ENCODE data around the gene STKLD1.

The STKLD1 gene

DNA sequence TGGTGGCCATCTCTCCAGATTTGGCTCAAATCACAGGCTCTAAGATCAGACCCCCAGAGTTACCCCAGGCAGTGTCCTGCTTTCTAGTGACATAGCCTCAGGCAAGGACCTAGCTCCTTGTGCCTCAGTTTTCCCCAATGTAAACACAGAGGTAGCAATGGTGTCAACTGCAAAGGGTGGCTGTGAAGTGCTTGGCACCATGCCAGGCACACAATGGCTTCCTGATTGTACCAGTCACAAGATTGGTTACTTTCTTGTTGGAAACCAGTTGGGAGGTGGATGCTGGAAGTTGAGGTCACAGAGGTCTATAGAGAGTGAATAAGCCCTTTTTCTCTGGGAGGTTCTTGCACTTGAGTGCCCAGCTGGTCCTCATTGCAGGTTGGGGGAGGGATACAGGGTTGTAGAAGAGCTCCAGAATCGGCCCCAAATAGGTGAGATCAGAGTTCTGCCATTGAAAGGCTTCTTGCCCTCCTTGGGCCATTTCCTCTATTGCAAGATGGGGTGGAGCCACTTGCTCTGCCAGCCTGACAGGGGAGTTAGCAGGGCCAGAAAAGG, 2.3 kb downstream of the STKLD1 start:
- TF ChIP-seq, protein P1, sequence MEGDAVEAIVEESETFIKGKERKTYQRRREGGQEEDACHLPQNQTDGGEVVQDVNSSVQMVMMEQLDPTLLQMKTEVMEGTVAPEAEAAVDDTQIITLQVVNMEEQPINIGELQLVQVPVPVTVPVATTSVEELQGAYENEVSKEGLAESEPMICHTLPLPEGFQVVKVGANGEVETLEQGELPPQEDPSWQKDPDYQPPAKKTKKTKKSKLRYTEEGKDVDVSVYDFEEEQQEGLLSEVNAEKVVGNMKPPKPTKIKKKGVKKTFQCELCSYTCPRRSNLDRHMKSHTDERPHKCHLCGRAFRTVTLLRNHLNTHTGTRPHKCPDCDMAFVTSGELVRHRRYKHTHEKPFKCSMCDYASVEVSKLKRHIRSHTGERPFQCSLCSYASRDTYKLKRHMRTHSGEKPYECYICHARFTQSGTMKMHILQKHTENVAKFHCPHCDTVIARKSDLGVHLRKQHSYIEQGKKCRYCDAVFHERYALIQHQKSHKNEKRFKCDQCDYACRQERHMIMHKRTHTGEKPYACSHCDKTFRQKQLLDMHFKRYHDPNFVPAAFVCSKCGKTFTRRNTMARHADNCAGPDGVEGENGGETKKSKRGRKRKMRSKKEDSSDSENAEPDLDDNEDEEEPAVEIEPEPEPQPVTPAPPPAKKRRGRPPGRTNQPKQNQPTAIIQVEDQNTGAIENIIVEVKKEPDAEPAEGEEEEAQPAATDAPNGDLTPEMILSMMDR (conservative IDR thresholded peaks at IDR 0.05; ENCODE audit: low read length) = no peak
- no peak for TF ChIP-seq EZH2phosphoT487 (IDR thresholded peaks at IDR 0.05; ENCODE audit: borderline replicate concordance)
- Histone ChIP-seq H3K9me3 (ENCODE audit: insufficient read depth, low read depth, low read length) (no peaks in the 10 kb centered on the region), H3K9me2 (replicated peaks; ENCODE audit: low read depth, low read length) (no peaks in the 10 kb centered on the region), H2AFZ (ENCODE audit: low read length) (no peak overlapping the region), H3K27me3 (ENCODE audit: insufficient read depth, low read length, poor library complexity, severe bottlenecking) (no peaks in the 10 kb centered on the region), H3K9ac (ENCODE audit: low read depth, low read length, poor library complexity, severe bottlenecking) (no peak overlapping the region), H3K4me1 (ENCODE audit: insufficient read depth, low read length, poor library complexity, severe bottlenecking) (peaks cover 18% of the 10 kb centered on the region), H4K20me1 (ENCODE audit: insufficient read depth, low read length, poor library complexity, severe bottlenecking) (peaks cover 22% of the 10 kb centered on the region), H3K79me2 (ENCODE audit: insufficient read depth, low read length) (peaks cover 24% of the 10 kb centered on the region), H3K36me3 (ENCODE audit: insufficient read depth, low read length) (no peaks in the 10 kb centered on the region), H3F3A (ENCODE audit: low read depth) (no peaks in the 10 kb centered on the region), H3K4me2 (ENCODE audit: low read depth, low read length, poor library complexity, severe bottlenecking) (no peak overlapping the region), H3K4me3 (ENCODE audit: low read length, poor library complexity, severe bottlenecking) (no peak overlapping the region)

DNA sequence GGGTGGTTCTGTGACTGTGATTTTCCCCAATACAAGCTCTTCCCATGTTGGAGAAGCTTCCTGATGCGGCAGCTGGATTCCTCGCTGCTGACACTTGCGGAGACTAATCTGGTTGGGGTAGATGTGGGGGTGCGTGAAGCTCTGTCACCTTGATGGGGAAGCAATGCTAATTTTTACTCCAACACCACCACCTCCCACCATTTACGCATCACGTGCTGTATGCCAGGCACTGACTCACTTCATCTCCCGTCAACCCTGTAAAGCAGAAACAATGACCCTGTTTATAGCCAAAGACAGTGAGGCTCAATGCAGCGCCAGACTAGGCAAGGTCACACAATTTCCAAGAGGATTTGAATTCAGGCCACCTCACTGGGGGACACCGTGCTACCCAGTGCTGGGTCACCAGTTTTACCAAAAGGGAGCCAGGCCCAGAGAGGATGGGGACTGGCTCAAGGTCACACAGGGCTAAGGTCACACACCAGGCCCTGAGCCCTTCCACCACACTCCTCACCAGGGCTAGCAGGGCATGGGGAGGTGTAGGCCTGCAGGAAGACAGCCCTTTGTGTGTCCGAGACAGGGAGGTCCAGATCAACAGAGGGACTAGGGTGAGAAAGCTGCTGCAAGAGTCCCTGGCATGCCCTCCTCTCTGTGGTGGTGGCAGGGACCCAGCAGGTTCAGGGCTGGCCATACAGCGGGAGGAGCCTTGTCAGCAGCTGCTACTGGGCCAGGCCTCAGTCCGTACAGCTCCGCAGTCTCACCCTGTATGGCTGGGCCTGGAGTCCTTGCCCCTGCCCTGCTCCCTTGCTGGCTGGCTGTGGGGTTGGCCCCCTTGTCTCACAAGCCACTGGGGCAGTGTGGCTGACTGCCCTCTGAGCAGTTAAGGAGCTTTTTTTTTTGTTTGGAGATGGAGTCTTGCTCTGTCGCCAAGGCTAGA, 3.3 kb downstream of the STKLD1 start:
- Histone ChIP-seq H3K4me2 (ENCODE audit: low read depth, low read length, poor library complexity, severe bottlenecking) (no peak overlapping the region), H2AFZ (ENCODE audit: low read length) (no peak overlapping the region), H3K9me2 (replicated peaks; ENCODE audit: low read depth, low read length) (no peaks in the 10 kb centered on the region), H3K4me1 (ENCODE audit: insufficient read depth, low read length, poor library complexity, severe bottlenecking) (peaks cover 11% of the 10 kb centered on the region), H3K9me3 (ENCODE audit: insufficient read depth, low read depth, low read length) (no peaks in the 10 kb centered on the region), H3K79me2 (ENCODE audit: insufficient read depth, low read length) (peaks cover 14% of the 10 kb centered on the region), H3K36me3 (ENCODE audit: insufficient read depth, low read length) (no peaks in the 10 kb centered on the region), H3K27me3 (ENCODE audit: insufficient read depth, low read length, poor library complexity, severe bottlenecking) (no peaks in the 10 kb centered on the region), H3K4me3 (ENCODE audit: low read length, poor library complexity, severe bottlenecking) (no peak overlapping the region), H4K20me1 (ENCODE audit: insufficient read depth, low read length, poor library complexity, severe bottlenecking) (peaks cover 13% of the 10 kb centered on the region), H3F3A (ENCODE audit: low read depth) (no peaks in the 10 kb centered on the region), H3K9ac (ENCODE audit: low read depth, low read length, poor library complexity, severe bottlenecking) (no peak overlapping the region)
- TF ChIP-seq EZH2phosphoT487 (IDR thresholded peaks at IDR 0.05; ENCODE audit: borderline replicate concordance) = no peak
- TF ChIP-seq, protein P1 (conservative IDR thresholded peaks at IDR 0.05; ENCODE audit: low read length) = no peak

DNA sequence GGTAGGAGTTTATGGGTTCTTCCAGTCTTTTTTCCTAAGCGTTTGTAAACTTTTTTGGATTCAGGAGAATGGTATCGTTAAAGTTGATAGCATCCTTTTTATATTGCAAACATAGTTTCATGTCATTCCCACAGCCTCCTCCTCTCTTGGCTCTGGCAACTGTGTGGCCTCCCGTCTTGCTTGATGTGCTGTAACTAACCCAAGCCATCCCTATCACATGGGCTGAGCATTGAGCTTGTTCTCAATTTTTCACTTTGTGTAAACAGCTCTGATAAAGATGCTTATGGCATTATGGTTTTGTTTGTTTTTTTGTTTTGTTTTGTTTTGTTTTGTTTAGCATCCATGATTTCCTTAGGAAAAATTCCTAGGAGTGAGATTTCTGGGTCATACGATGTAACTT, 4.6 kb downstream of the STKLD1 start:
- TF ChIP-seq EZH2phosphoT487 (IDR thresholded peaks at IDR 0.05; ENCODE audit: borderline replicate concordance) = no peak
- TF ChIP-seq, protein P1 (conservative IDR thresholded peaks at IDR 0.05; ENCODE audit: low read length) = no peak
- Histone ChIP-seq H3K27me3 (ENCODE audit: insufficient read depth, low read length, poor library complexity, severe bottlenecking) (no peaks in the 10 kb centered on the region), H3K9me2 (replicated peaks; ENCODE audit: low read depth, low read length) (no peaks in the 10 kb centered on the region), H3K4me3 (ENCODE audit: low read length, poor library complexity, severe bottlenecking) (no peak overlapping the region), H3K9ac (ENCODE audit: low read depth, low read length, poor library complexity, severe bottlenecking) (no peak overlapping the region), H4K20me1 (ENCODE audit: insufficient read depth, low read length, poor library complexity, severe bottlenecking) (peaks cover under 1% of the 10 kb centered on the region), H3K4me1 (ENCODE audit: insufficient read depth, low read length, poor library complexity, severe bottlenecking) (peaks cover 11% of the 10 kb centered on the region), H3K79me2 (ENCODE audit: insufficient read depth, low read length) (peaks cover 1% of the 10 kb centered on the region), H3K4me2 (ENCODE audit: low read depth, low read length, poor library complexity, severe bottlenecking) (no peak overlapping the region), H3F3A (ENCODE audit: low read depth) (no peaks in the 10 kb centered on the region), H3K36me3 (ENCODE audit: insufficient read depth, low read length) (no peaks in the 10 kb centered on the region), H3K9me3 (ENCODE audit: insufficient read depth, low read depth, low read length) (no peaks in the 10 kb centered on the region), H2AFZ (ENCODE audit: low read length) (no peak overlapping the region)

Data from Loucy (cell line).